ENCODE data around the gene CTDSPL. TPM values are rescaled to one million over a fixed set of nuclear protein-coding genes. Genes with fewer than 3 reads are reported as not detected.
A peak's percentile ranks its signal among the peaks of the same experiment; 100 is the strongest.
"Not testable (repeated sequence)": the region's sequence is repeated elsewhere in the genome, so short reads cannot be mapped to it uniquely, and the experiment has no call there.

CTDSPL gene
- total RNA-seq, 1 experiment from 2014 or later = 27.4 TPM

- no peak overlapping the region for H3K4me3 ChIP-seq
- DNase-seq (ENCODE audit: low read depth in 1 of 2, low spot score in 2 of 2) = no peak
- H3K27ac ChIP-seq = no peak overlapping the region
- H3K4me1 ChIP-seq (replicated peaks) = no peaks in the 10 kb centered on the region
- no peaks in the 10 kb centered on the region for H3K9me3 ChIP-seq (replicated peaks)
- no peaks in the 10 kb centered on the region; the same call in 1 of the 2 replicates for H3K36me3 ChIP-seq
- H3K27me3 ChIP-seq (replicated peaks) = no peaks in the 10 kb centered on the region
These were observed 124.1 kb downstream of the CTDSPL start for GRCh38 chr3:37985637-37986320.

GRCh38 chr3:37986479-37987314, 125.0 kb downstream of the CTDSPL start:
- H3K4me3 ChIP-seq = no peak overlapping the region
- DNase-seq (ENCODE audit: low read depth in 1 of 2, low spot score in 2 of 2) = no peak
- no peaks in the 10 kb centered on the region for H3K4me1 ChIP-seq (replicated peaks)
- H3K36me3 ChIP-seq = no peaks in the 10 kb centered on the region; the same call in 1 of the 2 replicates
- H3K27me3 ChIP-seq (replicated peaks) = no peaks in the 10 kb centered on the region
- H3K9me3 ChIP-seq (replicated peaks) = no peaks in the 10 kb centered on the region
- no peak overlapping the region for H3K27ac ChIP-seq

- no peaks in the 10 kb centered on the region; the same call in 1 of the 2 replicates for H3K36me3 ChIP-seq
- no peaks in the 10 kb centered on the region for H3K27me3 ChIP-seq (replicated peaks)
- H3K4me3 ChIP-seq = no peak overlapping the region
- no peak overlapping the region for H3K27ac ChIP-seq
- H3K9me3 ChIP-seq (replicated peaks) = no peaks in the 10 kb centered on the region
- no peak for DNase-seq (ENCODE audit: low read depth in 1 of 2, low spot score in 2 of 2)
- no peaks in the 10 kb centered on the region for H3K4me1 ChIP-seq (replicated peaks)
These were observed 125.6 kb downstream of the CTDSPL start for GRCh38 chr3:37987315-37987697.

- H3K4me1 ChIP-seq (replicated peaks) = no peaks in the 10 kb centered on the region
- H3K36me3 ChIP-seq = no peaks in the 10 kb centered on the region; the same call in 1 of the 2 replicates
- no peaks in the 10 kb centered on the region for H3K27me3 ChIP-seq (replicated peaks)
- no peak for DNase-seq (ENCODE audit: low read depth in 1 of 2, low spot score in 2 of 2)
- no peaks in the 10 kb centered on the region for H3K9me3 ChIP-seq (replicated peaks)
- no peak overlapping the region for H3K27ac ChIP-seq
- no peak overlapping the region for H3K4me3 ChIP-seq
These were observed 126.1 kb downstream of the CTDSPL start for GRCh38 chr3:37987751-37988179.

- not testable (repeated sequence) for H3K4me1 ChIP-seq (replicated peaks); H3K27ac ChIP-seq; DNase-seq (ENCODE audit: low read depth in 1 of 2, low spot score in 2 of 2); H3K36me3 ChIP-seq; H3K27me3 ChIP-seq (replicated peaks); H3K9me3 ChIP-seq (replicated peaks); H3K4me3 ChIP-seq
These were observed 126.7 kb downstream of the CTDSPL start for GRCh38 chr3:37988376-37988775.

GRCh38 chr3:37988931-37989525, 127.3 kb downstream of the CTDSPL start:
- H3K36me3 ChIP-seq = no peaks in the 10 kb centered on the region; the same call in 1 of the 2 replicates
- H3K27ac ChIP-seq = no peak overlapping the region
- no peak overlapping the region for H3K4me3 ChIP-seq
- H3K9me3 ChIP-seq (replicated peaks) = no peaks in the 10 kb centered on the region
- H3K4me1 ChIP-seq (replicated peaks) = no peaks in the 10 kb centered on the region
- DNase-seq (ENCODE audit: low read depth in 1 of 2, low spot score in 2 of 2) = no peak
- H3K27me3 ChIP-seq (replicated peaks) = no peaks in the 10 kb centered on the region

GRCh38 chr3:37989821-37990480, 128.3 kb downstream of the CTDSPL start:
- no peak overlapping the region for H3K4me3 ChIP-seq
- no peaks in the 10 kb centered on the region for H3K4me1 ChIP-seq (replicated peaks)
- no peak overlapping the region for H3K27ac ChIP-seq
- no peaks in the 10 kb centered on the region; the same call in 1 of the 2 replicates for H3K36me3 ChIP-seq
- no peaks in the 10 kb centered on the region for H3K27me3 ChIP-seq (replicated peaks)
- DNase-seq (ENCODE audit: low read depth in 1 of 2, low spot score in 2 of 2) = no peak
- H3K9me3 ChIP-seq (replicated peaks) = no peaks in the 10 kb centered on the region

GRCh38 chr3:37990527-37990926, 128.8 kb downstream of the CTDSPL start, which contains the start of gene VILL:
Gene VILL, plus strand, starts transcription at chr3:37990786. Its CDS starts 2,887 bp downstream, at chr3:37993673.
- no peaks in the 10 kb centered on the region for H3K4me1 ChIP-seq (replicated peaks)
- no peak within 1 kb of the TSS for H3K4me3 ChIP-seq
- no peaks in the 10 kb centered on the region for H3K27me3 ChIP-seq (replicated peaks)
- no peak within 1 kb of the TSS for H3K27ac ChIP-seq
- H3K9me3 ChIP-seq (replicated peaks) = no peaks in the 10 kb centered on the region
- no peaks in the 10 kb centered on the region for H3K36me3 ChIP-seq
- no peak for DNase-seq (ENCODE audit: low read depth in 1 of 2, low spot score in 2 of 2)

- DNase-seq (ENCODE audit: low read depth in 1 of 2, low spot score in 2 of 2) = no peak
- Histone ChIP-seq H3K4me3 (no peak overlapping the region), H3K9me3 (replicated peaks) (no peaks in the 10 kb centered on the region), H3K4me1 (replicated peaks) (no peaks in the 10 kb centered on the region), H3K27me3 (replicated peaks) (no peaks in the 10 kb centered on the region), H3K36me3 (no peaks in the 10 kb centered on the region), H3K27ac (no peak overlapping the region)
These were observed 129.4 kb downstream of the CTDSPL start for GRCh38 chr3:37991109-37991508.

- Histone ChIP-seq H3K4me3 (no peak overlapping the region), H3K9me3 (replicated peaks) (no peaks in the 10 kb centered on the region), H3K27ac (no peak overlapping the region), H3K27me3 (replicated peaks) (no peaks in the 10 kb centered on the region), H3K4me1 (replicated peaks) (no peaks in the 10 kb centered on the region), H3K36me3 (no peaks in the 10 kb centered on the region)
- DNase-seq (ENCODE audit: low read depth in 1 of 2, low spot score in 2 of 2) = peak in 1 of 2 experiments; percentile 19
These were observed 130.1 kb downstream of the CTDSPL start for GRCh38 chr3:37991823-37992222.

- DNase-seq (ENCODE audit: low read depth in 1 of 2, low spot score in 2 of 2) = peak in 1 of 2 experiments; percentile 17
- H3K27me3 ChIP-seq (replicated peaks) = no peaks in the 10 kb centered on the region
- H3K27ac ChIP-seq = no peak overlapping the region
- no peaks in the 10 kb centered on the region for H3K9me3 ChIP-seq (replicated peaks)
- H3K4me1 ChIP-seq (replicated peaks) = no peaks in the 10 kb centered on the region
- no peak overlapping the region for H3K4me3 ChIP-seq
- H3K36me3 ChIP-seq = no peaks in the 10 kb centered on the region
These were observed 130.8 kb downstream of the CTDSPL start for GRCh38 chr3:37992271-37993066.

- Histone ChIP-seq H3K4me1 (replicated peaks) (no peaks in the 10 kb centered on the region), H3K27me3 (replicated peaks) (no peaks in the 10 kb centered on the region), H3K27ac (no peak overlapping the region), H3K9me3 (replicated peaks) (no peaks in the 10 kb centered on the region), H3K36me3 (no peaks in the 10 kb centered on the region), H3K4me3 (no peak overlapping the region)
- peak in 1 of 2 experiments; percentile 16 for DNase-seq (ENCODE audit: low read depth in 1 of 2, low spot score in 2 of 2)
These were observed 131.4 kb downstream of the CTDSPL start for GRCh38 chr3:37993067-37993455.

- Histone ChIP-seq H3K36me3 (no peaks in the 10 kb centered on the region), H3K9me3 (replicated peaks) (no peaks in the 10 kb centered on the region), H3K4me3 (no peak overlapping the region), H3K27ac (no peak overlapping the region), H3K27me3 (replicated peaks) (no peaks in the 10 kb centered on the region), H3K4me1 (replicated peaks) (peaks cover 4% of the 10 kb centered on the region)
- DNase-seq (ENCODE audit: low read depth in 1 of 2, low spot score in 2 of 2) = no peak
These were observed 131.8 kb downstream of the CTDSPL start for GRCh38 chr3:37993460-37993819.

Data from SJSA1 (cell line).